NCI-H82 treated with DMSO at 0.1 percent for 48 hours (cell line): ENCODE measurements around the gene HLA-DOB.

Source experiments
- DNase-seq: peaks from one replicate; lab custom pipeline; 2025; ENCODE audit not compliant: unreplicated experiment; lab: John Stamatoyannopoulos, UW

The HLA-DOB gene

GRCh38 chr6:32816746-32817204 is at the start of gene HLA-DOB:
Gene HLA-DOB (minus strand): TSS chr6:32817002. CDS start chr6:32816951, 51 bp downstream.
- no peak for DNase-seq

- DNase-seq, result no peak
Observed at GRCh38 chr6:32865724-32866443, 49.1 kb upstream of the HLA-DOB start.

- no peak for DNase-seq
Observed at GRCh38 chr6:32862725-32863124, 45.9 kb upstream of the HLA-DOB start.

GRCh38 chr6:32860674-32861073 is 43.9 kb upstream of the HLA-DOB start:
- DNase-seq, result no peak

DNA sequence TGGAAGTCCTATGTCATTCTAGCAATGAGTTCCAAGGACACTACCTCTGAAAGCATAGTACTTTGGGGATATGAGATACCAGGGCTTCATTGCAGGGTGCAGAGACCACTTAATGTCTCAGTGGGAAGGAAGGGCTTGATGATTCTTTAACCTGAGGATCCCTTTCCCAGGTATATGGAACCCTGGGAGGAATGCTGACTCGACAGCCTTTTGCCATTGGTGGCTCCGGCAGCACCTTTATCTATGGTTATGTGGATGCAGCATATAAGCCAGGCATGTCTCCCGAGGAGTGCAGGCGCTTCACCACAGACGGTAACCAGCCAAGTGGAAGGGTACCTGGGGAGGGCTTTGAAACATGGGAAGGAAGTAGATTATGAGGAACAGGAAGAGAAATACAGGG is 41.4 kb upstream of the HLA-DOB start:
- DNase-seq, result no peak

- no peak for DNase-seq
Observed at GRCh38 chr6:32857156-32857891, 40.5 kb upstream of the HLA-DOB start.

- no peak for DNase-seq
Observed at GRCh38 chr6:32855467-32856174, 38.8 kb upstream of the HLA-DOB start.

GRCh38 chr6:32854376-32855178 is 37.8 kb upstream of the HLA-DOB start:
- no peak for DNase-seq

DNA sequence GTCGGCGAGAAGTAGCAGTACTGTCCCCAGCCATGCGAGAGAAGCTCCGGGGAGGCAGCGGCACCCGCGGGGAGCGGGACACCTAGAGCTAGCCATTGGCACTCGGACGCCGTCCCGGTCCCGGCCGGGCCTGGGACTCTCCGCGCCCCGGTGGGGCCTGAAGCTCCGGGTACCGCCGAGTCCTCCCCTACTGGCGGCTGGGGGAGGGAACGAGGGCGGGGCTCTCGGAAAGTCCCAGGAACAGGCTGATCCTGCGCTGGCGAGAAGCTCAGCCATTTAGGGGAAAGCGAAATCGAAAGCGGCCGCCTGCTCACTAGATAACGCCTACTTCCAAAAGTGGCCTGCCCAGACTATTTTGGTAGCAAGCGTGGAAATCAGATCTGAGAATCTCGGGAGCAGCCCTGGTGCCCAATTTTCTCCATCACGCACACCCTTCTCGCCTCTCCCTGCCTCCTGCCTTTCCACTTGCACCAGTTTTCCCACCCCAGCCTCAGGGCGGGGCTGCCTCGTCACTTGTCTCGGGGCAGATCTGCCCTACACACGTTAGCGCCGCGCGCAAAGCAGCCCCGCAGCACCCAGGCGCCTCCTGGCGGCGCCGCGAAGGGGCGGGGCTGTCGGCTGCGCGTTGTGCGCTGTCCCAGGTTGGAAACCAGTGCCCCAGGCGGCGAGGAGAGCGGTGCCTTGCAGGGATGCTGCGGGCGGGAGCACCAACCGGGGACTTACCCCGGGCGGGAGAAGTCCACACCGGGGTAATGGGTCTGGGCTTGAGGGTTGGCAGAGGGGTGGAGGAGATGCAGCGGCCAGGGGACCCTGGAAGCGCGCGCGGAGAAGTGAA is 37.0 kb upstream of the HLA-DOB start, which contains the start of the genes PSMB9 and TAP1:
Gene PSMB9, plus strand, starts transcription at position 652 of the 835 bp plus-strand sequence. Its CDS starts 38 bp downstream, at position 690.
Gene TAP1, minus strand, starts transcription at position 164 of the 835 bp plus-strand sequence. Its CDS starts 68 bp downstream, at position 96.
- no peak for DNase-seq

GRCh38 chr6:32852844-32853540 is 36.2 kb upstream of the HLA-DOB start:
- DNase-seq, result no peak

DNA sequence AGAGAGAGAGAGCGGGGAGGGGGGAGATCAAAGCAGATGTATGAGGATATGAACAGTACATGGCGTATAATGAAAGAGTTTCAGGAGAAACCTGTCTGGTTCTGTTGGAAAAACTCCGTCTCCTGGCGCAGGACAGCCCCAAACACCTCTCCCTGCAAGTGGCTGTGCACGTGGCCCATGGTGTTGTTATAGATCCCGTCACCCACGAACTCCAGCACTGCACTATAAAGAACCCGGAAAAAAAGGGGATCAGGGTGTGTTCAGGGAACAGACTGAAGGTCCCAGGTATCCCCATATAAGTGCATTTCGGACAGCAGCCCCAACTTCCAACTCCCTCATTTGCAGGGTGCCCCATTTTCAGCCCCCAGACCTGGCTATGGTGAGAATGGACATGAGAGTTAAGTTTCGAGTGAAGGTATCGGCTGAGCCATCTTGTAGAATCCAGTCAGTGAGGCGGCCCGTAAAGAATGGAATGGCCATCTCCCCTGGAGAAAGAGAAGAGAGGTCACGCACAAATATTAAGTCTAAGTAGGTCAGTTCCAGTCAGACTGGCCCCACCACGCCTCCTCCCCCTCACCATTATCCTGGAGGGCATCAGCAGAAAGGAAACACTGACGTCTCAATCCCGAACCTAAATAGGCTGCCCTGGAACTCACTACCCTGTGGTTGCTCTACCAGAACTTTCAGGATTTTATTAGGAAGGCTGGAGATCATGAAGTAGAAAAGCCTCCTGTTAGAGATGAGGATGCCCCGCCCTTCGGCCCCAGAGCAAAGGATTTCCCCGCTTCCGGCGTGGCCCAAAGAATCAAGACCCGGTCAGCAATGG is 35.4 kb upstream of the HLA-DOB start:
- no peak for DNase-seq

DNA sequence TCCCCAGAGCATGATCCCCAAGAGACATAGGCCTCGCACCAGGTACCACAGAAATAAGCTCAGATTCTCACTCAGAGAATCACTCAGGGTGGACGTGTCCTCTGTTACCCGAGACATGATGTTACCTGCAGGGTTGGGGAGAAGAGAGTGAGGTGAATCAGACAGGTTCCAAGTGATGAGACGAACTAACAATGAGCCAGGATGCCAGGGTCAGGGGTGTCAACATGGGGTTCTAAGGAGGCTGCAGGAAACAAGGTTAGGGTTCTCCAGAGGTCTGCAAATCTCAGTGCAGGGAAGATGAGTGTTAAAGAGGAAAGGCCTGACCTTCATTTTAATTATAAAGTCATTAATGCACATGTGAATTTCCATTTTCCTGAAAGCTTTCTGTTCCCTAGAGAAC is 34.2 kb upstream of the HLA-DOB start:
- DNase-seq, result no peak

DNA sequence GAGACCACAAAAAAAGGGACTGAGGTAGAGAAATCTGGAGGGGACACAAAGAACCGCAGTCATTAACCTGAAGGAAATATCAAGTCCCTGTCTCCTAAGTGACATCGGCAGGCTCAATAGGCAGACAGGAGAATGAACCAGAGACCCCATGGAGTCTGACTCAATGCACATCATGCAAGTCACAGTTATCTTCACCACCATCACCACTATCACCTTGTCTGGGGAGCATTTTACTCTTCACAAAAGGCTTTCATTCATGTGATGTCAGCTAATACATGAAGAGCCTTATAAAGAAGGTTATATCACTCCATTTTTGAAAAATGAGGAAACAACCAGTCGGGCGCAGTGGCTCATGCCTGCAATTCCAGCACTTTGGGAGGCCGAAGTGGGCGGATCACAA is 32.3 kb upstream of the HLA-DOB start:
- DNase-seq, result no peak

DNA sequence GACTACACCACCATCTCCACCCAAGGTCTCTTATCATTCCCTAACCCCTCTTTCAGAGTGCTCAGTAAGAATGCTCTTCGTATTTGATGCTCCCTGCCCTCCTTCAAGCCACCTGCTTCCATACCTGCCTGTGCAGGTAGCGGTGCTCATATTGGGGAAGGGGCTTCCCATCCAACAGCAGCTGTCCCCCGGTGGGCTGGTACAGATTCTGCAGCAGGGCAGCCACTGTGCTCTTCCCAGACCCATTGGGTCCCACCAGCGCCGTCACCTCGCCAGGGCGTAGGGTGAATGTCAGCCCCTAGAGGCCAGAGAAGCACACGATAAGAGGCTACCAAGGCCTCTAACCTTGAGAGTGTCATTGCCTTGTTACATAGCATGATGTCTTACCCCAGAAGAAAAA is 31.0 kb upstream of the HLA-DOB start:
- DNase-seq, result no peak

GRCh38 chr6:32847004-32847403 is 30.2 kb upstream of the HLA-DOB start:
- no peak for DNase-seq

DNA sequence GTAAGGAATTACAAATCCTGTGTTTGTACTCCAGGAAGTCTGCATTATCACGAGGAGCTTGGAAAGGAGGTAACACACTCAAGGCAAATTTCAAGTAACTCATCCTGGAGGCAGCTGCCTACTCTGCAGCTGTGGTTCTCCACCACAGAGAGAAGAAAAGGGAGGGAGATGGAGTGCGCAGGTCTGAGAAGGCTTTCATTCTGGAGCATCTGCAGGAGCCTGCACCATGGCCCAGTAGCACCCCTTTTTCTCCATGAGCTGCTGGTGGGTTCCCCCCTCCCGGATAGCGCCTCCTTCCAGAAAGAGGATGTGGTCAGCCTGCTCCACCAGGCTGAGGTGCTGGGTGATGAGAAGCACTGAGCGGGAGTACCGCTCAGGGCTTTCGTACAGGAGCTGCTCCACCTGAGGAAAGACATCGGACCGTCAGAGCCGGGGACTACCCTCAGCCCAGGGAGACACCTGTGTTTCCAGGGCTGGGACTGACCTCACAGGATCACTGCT is 28.6 kb upstream of the HLA-DOB start:
- DNase-seq, result no peak

- DNase-seq, result no peak
Observed at GRCh38 chr6:32844839-32845383, 28.1 kb upstream of the HLA-DOB start.
